KMS-11 (cell line): ENCODE measurements around the gene LY6G6C.

Experiments
- H2AFZ ChIP-seq: fragments of 200-600 bp; sonication (generic); 2 replicates; pipeline ENCODE4 v1.6.1; 2016; ENCODE audit warnings: antibody characterized with exemption, mixed run types, low read depth
- H3K27ac ChIP-seq: fragments of 200-600 bp; sonication (generic); 2 replicates; pipeline ENCODE4 v1.6.1; 2016; ENCODE audit warnings: mild to moderate bottlenecking, mixed run types
- H3K27me3 ChIP-seq: fragments of 200-600 bp; sonication (generic); 2 replicates; pipeline ENCODE4 v1.6.1; 2017; ENCODE audit warnings: mild to moderate bottlenecking, low read depth, mixed run types, moderate library complexity; ENCODE audit not compliant: insufficient read depth
- H3K36me3 ChIP-seq: fragments of 200-600 bp; sonication (generic); 2 replicates; pipeline ENCODE4 v1.6.1; 2017; ENCODE audit warnings: mild to moderate bottlenecking, mixed run types; ENCODE audit not compliant: insufficient read depth
- H3K4me1 ChIP-seq: fragments of 200-600 bp; sonication (generic); 2 replicates; pipeline ENCODE4 v1.6.1; 2016; ENCODE audit warnings: mild to moderate bottlenecking, low read depth, mixed run types; ENCODE audit not compliant: poor library complexity, severe bottlenecking
- H3K4me2 ChIP-seq: fragments of 200-600 bp; sonication (generic); 2 replicates; pipeline ENCODE4 v1.7.0; 2016; ENCODE audit warnings: mild to moderate bottlenecking, mixed run types
- H3K4me3 ChIP-seq: fragments of 200-600 bp; sonication (generic); IDR thresholded peaks from 2 replicates; pipeline ENCODE4 v1.6.1; 2017; ENCODE audit warnings: low read depth, low read length, mixed read lengths; ENCODE audit not compliant: insufficient read depth
- H3K79me2 ChIP-seq: fragments of 200-600 bp; sonication (generic); 2 replicates; pipeline ENCODE4 v1.6.1; 2016; ENCODE audit warnings: low read depth, mixed run types; ENCODE audit not compliant: insufficient read depth
- H3K9ac ChIP-seq: fragments of 200-600 bp; sonication (generic); 2 replicates; pipeline ENCODE4 v1.6.1; 2016; ENCODE audit warnings: mild to moderate bottlenecking, mixed run types
- H4K20me1 ChIP-seq: fragments of 200-600 bp; sonication (generic); 2 replicates; pipeline ENCODE4 v1.6.1; 2016; ENCODE audit warnings: mild to moderate bottlenecking, mixed run types; ENCODE audit not compliant: insufficient read depth
- TF ChIP-seq, protein P1 (sequence below): fragments of 200-600 bp; sonication (generic); conservative IDR thresholded peaks from 2 replicates; pipeline ENCODE4 v1.6.1; 2017; ENCODE audit warnings: low read depth, mild to moderate bottlenecking, antibody characterized with exemption, low read length, moderate library complexity, mixed read lengths

LY6G6C gene

DNA sequence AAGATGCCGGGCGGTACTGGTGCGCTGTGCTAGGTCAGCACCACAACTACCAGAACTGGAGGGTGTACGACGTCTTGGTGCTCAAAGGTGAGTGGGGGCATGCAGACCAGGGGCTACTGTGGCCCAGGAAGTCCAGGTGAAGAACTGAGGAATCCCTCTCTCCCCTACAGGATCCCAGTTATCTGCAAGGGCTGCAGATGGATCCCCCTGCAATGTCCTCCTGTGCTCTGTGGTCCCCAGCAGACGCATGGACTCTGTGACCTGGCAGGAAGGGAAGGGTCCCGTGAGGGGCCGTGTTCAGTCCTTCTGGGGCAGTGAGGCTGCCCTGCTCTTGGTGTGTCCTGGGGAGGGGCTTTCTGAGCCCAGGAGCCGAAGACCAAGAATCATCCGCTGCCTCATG lies 13.8 kb downstream of the LY6G6C start:
- H2AFZ ChIP-seq: no peak overlapping the region
- H3K4me3 ChIP-seq: no peak overlapping the region
- H3K27me3 ChIP-seq: 0 out of 2 replicates have a peak, but pooled peaks cover 2% of the 10 kb centered on the region
- H4K20me1 ChIP-seq: no peaks in the 10 kb centered on the region
- peaks cover 13% of the 10 kb centered on the region for H3K4me1 ChIP-seq
- H3K27ac ChIP-seq: no peak overlapping the region
- H3K36me3 ChIP-seq: no peaks in the 10 kb centered on the region
- TF ChIP-seq, protein P1, sequence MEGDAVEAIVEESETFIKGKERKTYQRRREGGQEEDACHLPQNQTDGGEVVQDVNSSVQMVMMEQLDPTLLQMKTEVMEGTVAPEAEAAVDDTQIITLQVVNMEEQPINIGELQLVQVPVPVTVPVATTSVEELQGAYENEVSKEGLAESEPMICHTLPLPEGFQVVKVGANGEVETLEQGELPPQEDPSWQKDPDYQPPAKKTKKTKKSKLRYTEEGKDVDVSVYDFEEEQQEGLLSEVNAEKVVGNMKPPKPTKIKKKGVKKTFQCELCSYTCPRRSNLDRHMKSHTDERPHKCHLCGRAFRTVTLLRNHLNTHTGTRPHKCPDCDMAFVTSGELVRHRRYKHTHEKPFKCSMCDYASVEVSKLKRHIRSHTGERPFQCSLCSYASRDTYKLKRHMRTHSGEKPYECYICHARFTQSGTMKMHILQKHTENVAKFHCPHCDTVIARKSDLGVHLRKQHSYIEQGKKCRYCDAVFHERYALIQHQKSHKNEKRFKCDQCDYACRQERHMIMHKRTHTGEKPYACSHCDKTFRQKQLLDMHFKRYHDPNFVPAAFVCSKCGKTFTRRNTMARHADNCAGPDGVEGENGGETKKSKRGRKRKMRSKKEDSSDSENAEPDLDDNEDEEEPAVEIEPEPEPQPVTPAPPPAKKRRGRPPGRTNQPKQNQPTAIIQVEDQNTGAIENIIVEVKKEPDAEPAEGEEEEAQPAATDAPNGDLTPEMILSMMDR: no peak
- 0 out of 2 replicates have a peak, but pooled peaks cover under 1% of the 10 kb centered on the region for H3K79me2 ChIP-seq
- H3K9ac ChIP-seq: no peak overlapping the region
- no peak overlapping the region for H3K4me2 ChIP-seq

- Histone ChIP-seq H3K27me3 (0 out of 2 replicates have a peak, but pooled peaks cover 2% of the 10 kb centered on the region), H3K9ac (no peak within 1 kb of the TSS), H3K79me2 (0 out of 2 replicates have a peak, but pooled peaks cover 11% of the 10 kb centered on the region), H4K20me1 (no peaks in the 10 kb centered on the region), H3K36me3 (no peaks in the 10 kb centered on the region), H3K4me1 (peaks cover 17% of the 10 kb centered on the region), H3K4me3 (no peak within 1 kb of the TSS), H3K4me2 (no peak within 1 kb of the TSS), H3K27ac (no peak within 1 kb of the TSS), H2AFZ (no peak within 1 kb of the TSS)
- TF ChIP-seq, protein P1: no peak
Measured at GRCh38 chr6:31706599-31706998, 14.9 kb downstream of the LY6G6C start, which contains the start of gene LY6G6F. Gene LY6G6F, plus strand, starts transcription at chr6:31706866. Its CDS starts 41 bp downstream, at chr6:31706907.

GRCh38 chr6:31705931-31706330 lies 15.6 kb downstream of the LY6G6C start:
- H3K27ac ChIP-seq: no peak overlapping the region
- H3K4me1 ChIP-seq: peaks cover 20% of the 10 kb centered on the region
- no peak overlapping the region for H3K4me2 ChIP-seq
- no peak overlapping the region for H3K9ac ChIP-seq
- 0 out of 2 replicates have a peak, but pooled peaks cover 11% of the 10 kb centered on the region for H3K79me2 ChIP-seq
- H2AFZ ChIP-seq: no peak overlapping the region
- no peak overlapping the region for H3K4me3 ChIP-seq
- H3K36me3 ChIP-seq: no peaks in the 10 kb centered on the region
- TF ChIP-seq, protein P1: no peak
- H4K20me1 ChIP-seq: no peaks in the 10 kb centered on the region
- 0 out of 2 replicates have a peak, but pooled peaks cover 2% of the 10 kb centered on the region for H3K27me3 ChIP-seq

GRCh38 chr6:31702819-31703716 lies 18.5 kb downstream of the LY6G6C start, which contains the start of gene ABHD16A:
Gene ABHD16A, minus strand, starts transcription at chr6:31703324. Its CDS starts 43 bp downstream, at chr6:31703281.
- Histone ChIP-seq H4K20me1 (no peaks in the 10 kb centered on the region), H3K36me3 (no peaks in the 10 kb centered on the region), H3K9ac (peak within 1 kb of the TSS; percentile 79), H3K27ac (peak within 1 kb of the TSS; percentile 62), H2AFZ (peak within 1 kb of the TSS; percentile 92), H3K4me3 (no peak within 1 kb of the TSS), H3K4me2 (peak within 1 kb of the TSS; percentile 77), H3K4me1 (peaks cover 18% of the 10 kb centered on the region), H3K79me2 (0 out of 2 replicates have a peak, but pooled peaks cover 11% of the 10 kb centered on the region), H3K27me3 (0 out of 2 replicates have a peak, but pooled peaks cover 2% of the 10 kb centered on the region)
- TF ChIP-seq, protein P1: no peak
